ENCODE results near the gene SLN.

- TF ChIP-seq CTCF (IDR thresholded peaks at IDR 0.05) (no peak), ZFX (IDR thresholded peaks at IDR 0.05; ENCODE audit: borderline replicate concordance) (no peak)
Measured at GRCh38 chr11:107695446-107695845, 16.4 kb downstream of the SLN start.
